Pancreas (tissue), 8 donors: Measurements from ENCODE around the gene USP51. TPM values are rescaled to one million over a fixed set of nuclear protein-coding genes. Genes with fewer than 3 reads are reported as not detected.

Experiments
- microRNA-seq, 2 donors: library from miRNA; unstranded; fragments of <30 nt; microRNA quantifications; one replicate each; pipeline versions ENCODE4 to v1.1.0, GENCODE V29; 2019 to 2020
- polyA plus RNA-seq, 2 donors: library from polyadenylated mRNA; stranded (reverse); fragments of 200-250 nt; gene quantifications; one replicate each; pipeline ENCODE4 v1.2.3, GENCODE V29; 2013
- total RNA-seq, 6 donors: library from RNA; stranded (reverse); fragmentation: NEBNext Ultra II Directional in 4 of 6; extraction: Animal tissue kit (Norgen Biotek cat#: 25700) in 4 of 6; gene quantifications; one replicate each; pipeline versions ENCODE4 v1.2.1 to v1.2.4, GENCODE V29; 2021 to 2023
- donor health status: healthy with polysubstance abuse.
- donor health status: DM: no; HTN: no; CAD: no; lungs with moderate emphysema.
- donor health status: DM: no; HTN: no; CAD: no.
- donor health status: Bipolar disorder and iron deficiency.
- donor health status: DM: yes; HTN: yes; CAD: no.
- donor health status: DM: no; HTN: no; CAD: no.
- donor health status: DM: no; HTN: no; CAD: no.
- donor health status: DM: yes; HTN: yes; CAD: no.

The USP51 gene
- total and polyA plus RNA-seq, 8 donors = 0.65 to 2.2 (median 1.3) TPM

Small RNA genes lying within 50 kb of the gene (microRNA-seq; reads per million reads assigned to microRNA genes)
- gene MIR4536-1 = 0 reads per million in 2 donors
- 0 reads per million in 2 donors for gene MIR4536-2

Other genes with a start within 250 kb of the USP51 start
- not detected for gene PAGE3, start 224.9 kb downstream of the USP51 start, total RNA-seq
- gene PAGE3, start 224.9 kb downstream of the USP51 start, polyA plus RNA-seq = not detected
- gene MAGEH1, start 37.7 kb downstream of the USP51 start, total RNA-seq = 10 to 100 TPM in 4 of 6 donors, 1 to 10 TPM in 2; 7.1 to 14.7 (median 10.9) TPM
- 10 to 100 TPM; 11.2 to 46.5 TPM for gene MAGEH1, start 37.7 kb downstream of the USP51 start, polyA plus RNA-seq
- not detected for gene FOXR2, start 133.6 kb upstream of the USP51 start, total RNA-seq
- gene FOXR2, start 133.6 kb upstream of the USP51 start, polyA plus RNA-seq = not detected
- gene RRAGB, start 227.9 kb upstream of the USP51 start, total RNA-seq = 1 to 10 TPM; 4.5 to 8.8 (median 7.0) TPM
- gene RRAGB, start 227.9 kb upstream of the USP51 start, polyA plus RNA-seq = 10 to 100 TPM in 1 of 2 donors, 1 to 10 TPM in 1; 6.8 to 23.2 TPM